HG03039 (cell line): ENCODE data around the gene ING3.

Experiments used
- ATAC-seq: cut with Tn5 transposase; IDR thresholded peaks from one replicate; pipeline ENCODE4 v1.9.1; 2021; ENCODE audit warnings: mild to moderate bottlenecking, moderate library complexity; ENCODE audit not compliant: unreplicated experiment

The ING3 gene

DNA sequence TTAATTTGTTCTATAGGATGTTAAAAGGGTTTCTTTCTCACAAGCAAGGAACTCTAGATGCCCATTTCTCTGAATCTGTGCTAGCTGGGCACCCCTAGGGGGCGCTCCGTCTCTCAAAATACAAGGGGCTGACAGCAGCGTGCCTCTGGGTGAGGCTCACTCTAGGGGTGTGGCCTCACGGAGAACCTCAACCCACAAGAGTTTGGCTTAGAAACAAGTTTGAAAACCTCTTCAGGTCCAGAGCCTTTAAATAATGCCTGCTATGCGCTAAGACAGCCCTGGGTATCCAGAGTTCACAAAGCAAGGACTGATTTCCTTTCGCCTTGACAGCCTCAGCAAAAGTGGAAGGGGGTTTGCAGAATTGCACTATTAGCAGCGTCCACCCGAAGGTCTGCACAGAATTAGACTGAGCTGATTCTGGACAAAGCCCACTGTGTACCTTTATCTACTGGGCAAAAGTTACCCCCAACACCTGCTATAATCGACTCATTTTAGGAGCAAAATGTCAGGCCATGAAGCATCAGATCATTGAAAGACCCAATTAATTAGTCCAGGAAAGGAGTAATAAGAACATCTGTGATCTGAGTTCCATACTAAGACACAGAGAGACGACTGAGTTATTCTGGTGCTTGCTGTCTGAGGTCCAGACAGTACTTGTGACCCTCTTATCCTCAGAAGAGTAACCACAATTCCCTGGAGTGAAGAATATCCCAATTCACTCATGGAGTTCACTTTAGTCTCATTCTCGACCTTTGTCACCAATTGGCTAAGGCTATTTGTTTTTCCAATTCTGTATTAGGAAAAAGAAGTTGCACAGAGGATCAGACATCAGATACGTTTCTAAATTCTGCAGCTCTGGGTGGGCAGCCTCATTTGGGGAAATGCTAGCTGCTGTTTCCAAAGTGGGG lies 37.4 kb downstream of the ING3 start:
- peak; percentile 95 for ATAC-seq

DNA sequence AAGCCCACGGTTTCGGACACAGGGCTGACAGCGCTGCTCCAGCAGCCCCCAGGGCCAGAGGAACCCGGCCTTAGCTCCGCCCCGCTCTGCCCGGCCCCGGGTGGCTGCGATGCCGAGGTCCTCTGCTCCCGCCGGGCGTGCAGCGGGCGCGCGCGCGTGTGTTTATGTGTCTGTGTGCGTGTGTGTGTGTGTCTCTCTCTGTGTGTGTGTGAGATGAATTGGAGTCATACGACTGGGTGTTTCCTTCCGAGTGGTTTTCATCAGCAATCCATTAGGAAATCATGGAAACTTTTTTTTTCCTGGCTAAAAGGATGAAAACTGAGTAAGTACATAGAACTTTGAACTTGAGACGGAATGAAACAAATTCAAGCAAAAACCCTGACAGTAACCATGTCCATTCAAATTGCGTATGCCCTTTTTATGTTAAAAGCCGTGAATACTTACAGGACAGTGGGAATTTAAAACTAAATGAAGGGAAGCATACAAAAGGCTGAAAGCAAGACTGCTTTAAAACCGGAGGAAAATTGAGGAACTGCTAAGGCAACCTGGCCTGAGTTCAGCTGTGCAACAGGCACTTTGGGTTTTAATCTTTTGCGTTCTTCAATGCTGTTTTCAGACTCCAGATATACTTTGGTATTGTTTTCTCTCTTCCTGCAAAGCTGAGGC lies 38.1 kb downstream of the ING3 start, which contains the start of gene CPED1:
TSS of gene CPED1 (plus strand) at position 121 of the 666 bp plus-strand sequence. CDS start 911 bp downstream, outside the sequence.
- ATAC-seq: peak; percentile 56

DNA sequence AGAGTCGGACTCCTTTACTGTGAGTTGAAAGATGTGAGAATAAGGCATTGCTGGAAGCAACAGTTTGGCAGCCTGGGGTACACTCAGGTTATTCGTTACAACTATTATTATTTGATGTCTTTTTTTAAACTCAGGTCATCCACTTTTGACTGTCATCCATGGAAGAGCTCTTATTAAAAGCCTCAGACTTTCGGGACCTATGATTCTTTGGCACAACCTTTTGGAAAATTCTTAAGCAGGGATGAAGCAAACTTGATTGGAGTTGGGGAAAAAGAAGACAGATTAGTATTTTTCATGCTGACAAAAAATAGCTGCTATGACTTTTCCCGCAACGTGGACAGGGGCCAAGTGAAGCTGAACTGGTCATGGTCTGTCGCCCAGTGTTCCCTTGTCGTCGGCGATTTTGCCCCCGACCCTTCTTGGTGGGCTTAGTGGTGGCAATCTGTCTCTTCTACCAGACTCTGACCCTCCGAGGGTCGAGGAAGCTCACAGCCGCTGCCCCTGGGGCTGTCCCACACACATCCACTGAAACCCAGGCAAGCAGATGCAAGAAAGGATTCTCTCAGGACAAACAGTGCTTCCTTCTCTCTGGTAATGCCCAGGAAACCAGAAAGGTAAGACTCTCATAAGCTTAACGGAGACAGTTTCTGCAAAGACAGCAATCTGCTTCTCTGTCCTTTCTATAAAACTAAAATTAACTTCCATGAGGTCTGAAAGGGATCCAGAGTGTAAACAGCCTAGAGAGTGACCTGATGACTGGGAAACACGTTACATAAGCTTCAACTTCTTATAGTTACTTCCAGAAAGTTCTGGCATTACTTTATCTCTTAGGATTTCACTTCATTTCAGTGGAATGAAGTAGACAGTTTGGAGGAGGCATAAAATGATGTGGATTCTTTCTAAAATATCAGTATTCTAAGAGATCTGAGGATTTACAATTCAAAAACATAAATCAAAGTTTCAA lies 39.0 kb downstream of the ING3 start:
- no peak for ATAC-seq

DNA sequence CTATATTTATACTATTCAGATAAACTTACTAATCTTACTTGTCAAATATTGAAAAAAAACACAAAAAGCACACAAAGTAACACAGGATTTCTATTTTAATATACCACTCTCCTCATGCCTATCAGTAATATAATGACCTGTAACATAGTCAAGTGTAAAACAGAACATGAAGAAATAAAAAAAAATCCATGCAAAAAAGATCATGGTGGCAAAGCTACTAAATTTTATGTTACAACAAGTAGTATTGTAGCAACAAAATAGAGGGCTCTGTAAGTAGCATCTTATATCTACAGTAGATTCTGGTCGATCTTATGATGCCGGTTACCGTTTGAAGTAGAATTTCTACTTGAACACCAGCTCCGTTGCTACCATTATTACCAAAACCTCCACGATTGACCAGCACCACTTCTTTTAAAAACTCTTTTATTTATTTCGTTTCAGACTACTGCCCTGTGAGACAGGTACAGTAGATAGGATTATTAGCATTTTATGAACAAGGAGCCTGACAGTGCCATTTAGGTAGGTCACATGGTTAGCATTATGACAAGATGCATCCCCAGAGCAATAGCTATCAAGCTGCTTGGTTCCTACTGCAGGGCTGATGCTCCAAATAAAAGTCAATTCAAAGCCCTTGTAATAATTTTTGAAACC lies 40.0 kb downstream of the ING3 start:
- no peak for ATAC-seq

DNA sequence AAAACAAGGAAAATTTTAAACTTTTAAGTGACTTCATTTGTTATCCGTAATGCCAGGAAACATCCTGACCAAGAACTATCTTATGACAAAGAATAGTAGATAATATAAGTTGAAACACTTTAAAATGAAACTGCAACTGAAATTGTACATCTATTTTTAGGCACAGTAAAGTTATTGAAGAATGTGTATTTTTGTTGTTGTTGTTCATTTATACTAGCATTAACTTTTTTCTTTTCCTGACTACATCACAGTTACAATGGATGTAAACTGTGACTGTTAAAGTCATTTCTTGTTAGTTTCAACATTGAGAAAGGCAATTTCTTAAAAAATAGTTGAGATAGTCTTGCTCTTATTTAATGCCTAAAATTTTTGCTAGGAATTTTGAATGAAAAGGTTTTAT lies 40.6 kb downstream of the ING3 start:
- ATAC-seq: no peak

DNA sequence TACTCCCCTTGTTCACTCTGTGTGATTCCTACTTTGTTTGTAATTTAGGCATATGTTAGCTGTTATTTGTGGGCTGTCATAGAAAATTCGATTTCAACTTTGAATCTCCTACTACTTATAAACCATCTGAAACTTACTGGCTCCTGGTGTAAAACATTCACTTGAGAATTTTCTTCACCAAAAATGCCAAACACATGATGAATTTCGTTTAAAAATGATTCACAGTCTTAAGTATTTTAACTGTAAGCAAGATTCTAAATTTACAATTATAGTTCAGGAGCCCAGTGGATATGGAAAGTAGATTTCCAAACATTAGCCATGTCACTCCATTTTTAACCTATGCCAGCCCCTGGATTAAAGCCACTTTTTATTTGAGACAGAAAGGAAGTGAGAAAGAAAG lies 41.0 kb downstream of the ING3 start:
- ATAC-seq: no peak

DNA sequence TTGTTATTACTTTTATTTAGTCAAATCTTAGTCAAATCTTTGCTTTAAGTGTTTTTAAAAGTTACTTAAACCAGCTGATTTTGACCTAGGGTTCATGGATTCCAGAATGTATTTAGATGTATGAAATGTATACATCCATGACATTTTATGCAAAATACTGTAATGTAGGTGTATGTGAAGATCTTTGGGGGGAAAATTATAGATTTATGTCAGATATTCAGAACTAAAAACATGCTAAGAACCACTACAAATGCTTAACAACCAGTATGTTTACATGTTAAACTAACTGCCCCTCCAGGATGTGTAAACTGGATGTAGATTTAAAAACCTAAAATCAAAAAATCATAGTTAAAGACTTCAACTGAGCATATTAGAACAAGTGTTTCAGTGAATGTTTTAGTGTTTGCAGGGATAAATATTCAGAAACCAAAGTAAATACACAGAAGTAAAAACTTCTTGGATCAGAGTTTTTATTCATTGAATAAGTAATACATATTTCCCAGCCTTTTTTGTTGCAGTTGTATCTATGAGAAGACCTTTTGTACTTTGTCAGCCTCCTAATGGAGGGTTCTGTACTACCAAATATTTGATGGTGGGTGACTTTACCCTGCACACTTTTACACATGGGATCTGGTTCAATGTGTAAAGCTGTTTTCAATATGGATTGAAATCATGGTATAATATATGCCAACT lies 41.8 kb downstream of the ING3 start:
- ATAC-seq: no peak

DNA sequence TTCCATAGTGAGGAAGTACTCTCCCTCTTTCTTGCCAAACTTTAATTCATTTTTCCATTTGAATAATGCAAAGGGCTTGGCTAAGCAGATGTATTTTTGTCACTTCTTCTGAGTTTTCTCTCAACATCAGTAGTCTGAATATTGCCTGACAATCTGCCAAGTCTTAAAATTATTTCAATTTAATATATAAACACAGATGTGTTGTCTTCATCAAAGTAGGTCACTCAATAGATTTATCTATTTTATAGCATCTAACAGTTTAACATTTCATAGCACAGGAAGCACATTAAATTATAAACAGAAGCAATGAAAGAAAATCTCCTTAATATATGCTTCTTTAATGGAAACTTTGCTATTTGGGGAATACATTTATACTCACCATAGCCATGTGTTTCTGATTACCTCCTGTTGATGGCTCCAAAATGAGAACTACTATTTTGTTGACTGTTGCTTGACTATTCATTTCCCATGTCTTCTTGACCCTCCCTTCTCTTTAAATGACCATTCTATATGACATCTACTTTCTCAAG lies 42.5 kb downstream of the ING3 start:
- no peak for ATAC-seq

DNA sequence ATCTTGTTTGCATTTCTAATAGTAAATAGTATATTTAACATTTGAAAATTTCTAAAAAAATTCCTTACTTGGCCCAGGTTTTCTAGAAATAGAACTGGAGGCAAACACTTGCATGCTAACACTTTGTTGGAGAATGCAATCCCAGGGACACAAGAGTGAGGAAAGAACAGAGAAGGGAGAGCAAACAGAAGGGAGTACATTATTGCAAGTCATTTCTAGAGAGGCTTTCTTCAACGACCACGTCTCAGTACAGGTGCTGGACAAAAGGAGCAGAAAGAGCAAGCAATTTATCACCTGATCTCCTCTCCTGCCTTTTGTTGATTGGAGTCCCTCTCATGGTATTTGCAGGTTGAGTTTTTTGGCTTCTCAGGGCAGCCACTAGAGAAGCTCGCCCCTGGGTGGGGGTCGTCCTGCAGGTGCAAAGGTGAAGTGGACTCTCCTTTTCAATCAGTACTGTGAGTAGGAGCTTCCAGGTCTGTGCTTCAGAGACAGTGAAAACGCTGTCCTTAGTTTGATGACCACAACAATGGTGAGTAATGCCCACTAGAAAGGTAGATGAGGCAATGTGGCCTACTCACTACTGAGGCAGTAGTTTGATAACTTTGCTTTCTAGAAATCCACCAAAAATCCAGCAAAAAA lies 43.1 kb downstream of the ING3 start:
- ATAC-seq: no peak

DNA sequence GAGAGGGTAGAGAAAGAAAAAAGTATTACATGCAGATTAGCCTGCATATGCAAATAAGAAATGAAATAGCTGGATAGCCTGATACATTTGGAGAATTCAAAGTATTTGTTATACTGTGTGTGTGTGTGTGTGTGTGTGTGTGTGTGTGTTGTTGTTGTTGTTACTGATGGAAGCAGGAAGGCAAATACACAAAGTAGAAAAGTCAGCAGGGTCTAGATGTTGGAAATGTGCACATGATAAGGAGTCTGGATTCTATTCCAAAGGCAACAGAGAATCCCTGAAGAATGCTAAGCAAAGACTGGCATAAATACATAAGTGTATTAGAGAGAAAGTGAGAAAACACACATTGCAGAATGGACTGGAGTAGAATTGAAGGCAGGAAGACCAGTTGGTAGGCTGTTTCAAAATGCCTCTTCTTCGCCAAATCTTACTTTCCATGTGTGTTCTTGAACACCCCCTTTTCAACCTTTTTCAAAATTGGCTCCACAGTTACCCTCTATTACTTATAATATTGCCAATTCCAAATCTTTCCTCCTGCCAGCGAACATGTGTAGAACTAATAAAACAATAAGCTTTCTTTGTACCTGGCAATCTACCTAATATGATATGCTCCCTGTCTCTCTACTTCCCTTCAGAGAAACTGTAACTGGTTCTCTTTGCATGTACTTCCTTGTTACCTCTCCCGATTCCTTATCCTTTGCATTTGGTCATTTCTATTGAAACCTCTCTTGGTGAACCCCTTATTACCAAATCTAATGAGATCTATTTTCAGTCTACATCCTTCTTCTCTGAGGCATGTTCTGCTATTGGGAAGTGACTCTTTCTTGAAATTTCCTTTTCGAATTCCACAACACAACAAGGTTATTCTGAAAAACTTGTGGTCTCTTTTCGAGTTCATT lies 44.2 kb downstream of the ING3 start:
- no peak for ATAC-seq

DNA sequence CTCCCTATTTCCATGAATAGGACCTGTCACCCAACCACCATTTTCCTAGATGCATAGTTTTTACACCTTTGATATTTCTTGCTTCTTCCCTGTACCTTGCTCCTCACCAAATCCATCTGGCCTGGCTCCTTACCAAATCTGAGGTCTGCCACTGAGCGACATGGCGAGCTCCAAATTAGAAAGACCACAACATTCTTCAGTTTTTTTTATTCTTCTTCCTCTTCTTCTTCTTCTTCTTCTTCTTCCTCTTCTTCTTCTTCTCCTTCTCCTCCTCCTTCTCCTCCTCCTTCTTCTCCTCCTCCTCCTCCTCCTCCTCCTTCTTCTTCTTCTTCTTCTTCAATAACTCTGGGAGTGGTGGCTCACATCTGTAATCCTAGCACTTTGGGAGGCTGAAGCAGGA lies 45.1 kb downstream of the ING3 start:
- ATAC-seq: no peak

DNA sequence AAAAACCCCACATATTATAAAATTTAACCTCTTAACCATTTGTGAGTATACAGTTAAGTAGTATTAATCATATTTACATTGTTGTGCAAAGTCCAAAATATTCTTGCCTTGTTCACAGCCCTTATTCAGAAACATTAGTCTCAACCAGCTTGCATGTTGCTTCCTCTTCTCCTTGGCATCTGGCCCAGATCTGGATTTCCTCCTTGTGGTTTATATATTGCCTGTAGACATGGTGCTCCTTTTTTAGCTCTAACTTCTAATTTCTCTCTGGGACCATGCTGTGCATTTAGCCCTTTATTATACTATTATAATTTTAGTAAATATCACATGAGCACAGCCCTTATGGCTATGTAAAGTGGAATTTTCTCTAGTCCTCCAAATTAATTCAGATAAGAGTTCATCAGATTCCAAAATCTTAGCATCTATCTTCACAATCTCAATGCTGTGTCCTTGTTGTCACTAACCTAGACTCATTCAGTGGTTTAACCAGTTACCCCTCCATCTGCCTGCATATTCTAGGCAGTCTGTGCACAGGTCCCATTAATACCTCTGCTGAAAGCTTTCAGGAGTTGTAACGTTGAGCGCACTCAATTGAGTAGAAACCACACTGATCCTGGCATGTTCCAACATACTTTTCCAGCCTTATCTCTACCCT lies 45.9 kb downstream of the ING3 start:
- ATAC-seq: no peak

DNA sequence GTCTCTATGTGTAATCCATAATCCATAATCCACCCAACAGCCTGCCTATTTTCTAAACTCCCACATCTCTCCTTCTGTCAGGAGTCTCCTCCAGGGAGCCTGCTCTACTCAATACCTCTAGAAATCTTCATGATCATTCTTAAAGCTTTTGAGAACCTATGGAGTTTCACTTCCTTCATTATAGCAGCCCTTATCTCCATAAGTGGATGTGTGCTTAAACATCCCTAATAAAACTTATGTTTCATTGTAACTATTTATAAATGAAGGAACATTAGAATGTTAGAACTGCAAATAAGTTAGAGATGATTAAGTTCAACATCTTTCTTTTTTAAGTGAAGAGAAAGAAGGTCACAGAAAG lies 46.4 kb downstream of the ING3 start:
- no peak for ATAC-seq

DNA sequence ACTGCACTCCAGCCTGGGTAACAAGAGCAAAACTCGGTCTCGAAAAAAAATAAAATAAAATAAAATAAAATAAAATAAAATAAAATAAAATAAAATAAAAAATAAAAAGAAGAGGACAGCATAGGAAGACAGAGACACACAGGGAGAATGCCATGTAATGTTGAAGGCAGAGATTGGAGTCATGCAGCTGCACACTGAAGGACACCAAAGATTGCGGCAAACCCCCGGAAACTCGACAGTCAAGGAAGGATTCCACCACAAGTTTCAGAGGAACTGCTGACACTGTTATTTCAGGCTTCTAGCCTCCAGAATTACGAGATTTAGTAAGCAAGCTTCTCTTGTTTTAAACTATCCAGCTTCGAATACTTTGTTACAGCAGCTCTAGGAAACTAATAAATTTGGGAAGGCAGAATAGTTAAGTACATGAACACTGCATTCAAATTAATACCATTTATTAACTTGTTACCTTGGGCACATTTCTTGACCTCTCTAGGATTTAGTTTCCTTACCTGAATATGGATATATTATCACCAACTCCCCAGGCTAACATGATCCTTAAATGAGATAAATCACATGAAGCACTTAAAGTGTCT lies 47.4 kb downstream of the ING3 start:
- ATAC-seq: no peak

DNA sequence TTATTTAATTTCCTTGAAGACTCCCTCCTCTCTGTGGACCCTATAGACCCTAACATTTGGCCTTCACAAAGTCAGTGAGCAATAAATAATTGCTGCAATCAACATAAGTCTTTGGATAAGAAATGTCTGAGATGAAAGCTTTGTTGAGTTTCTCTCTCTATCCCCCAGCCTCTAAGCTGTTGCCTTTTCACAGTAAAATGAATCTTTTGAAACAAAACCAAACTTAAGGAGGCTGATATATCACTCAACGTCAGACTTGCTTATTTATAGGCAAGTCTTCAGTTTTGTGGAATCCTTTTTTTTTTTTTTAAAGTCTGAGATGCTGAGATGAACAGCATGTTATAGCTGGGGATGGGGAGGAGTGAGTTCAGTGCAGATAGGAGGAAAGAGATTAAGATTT lies 47.9 kb downstream of the ING3 start:
- no peak for ATAC-seq

DNA sequence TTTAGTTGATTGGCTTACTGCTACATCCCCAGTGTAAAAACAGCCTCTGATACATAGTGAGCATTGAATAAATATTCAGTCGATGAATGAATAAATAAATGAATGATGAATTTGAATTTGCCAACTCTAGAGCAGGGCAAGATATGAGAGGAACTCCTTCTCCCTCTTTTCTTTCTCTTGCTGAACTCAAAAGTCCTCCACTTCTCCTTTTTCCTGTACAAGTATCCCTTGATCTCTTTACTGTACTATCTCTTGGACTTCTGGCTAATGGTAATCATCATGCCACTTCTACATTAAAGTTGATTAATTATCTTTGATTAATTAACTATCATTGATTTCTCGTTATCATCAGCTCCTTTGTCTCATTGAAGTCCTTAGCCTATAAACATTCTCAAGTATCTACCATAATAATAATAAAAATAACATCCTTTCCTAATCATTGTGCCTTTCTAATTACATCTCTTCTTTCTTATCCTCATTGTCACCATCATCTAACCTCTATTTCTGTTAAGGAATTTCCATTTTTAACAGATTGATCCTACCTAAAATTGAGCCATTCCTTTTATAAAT lies 48.5 kb downstream of the ING3 start:
- ATAC-seq: no peak
